Right ventricle myocardium superior (tissue), 1 donor: Measurements from ENCODE around the gene PCDHB16. TPM values are rescaled to one million over a fixed set of nuclear protein-coding genes. Genes with fewer than 3 reads are reported as not detected.
"Not testable (repeated sequence)": the region's sequence is repeated elsewhere in the genome, so short reads cannot be mapped to it uniquely, and the experiment has no call there.

Experiments
- ATAC-seq: fragments of 200-7000 bp; cut with Tn5 transposase; one replicate; pipeline ENCODE4 v1.9.1; 2020; ENCODE audit warnings: mild to moderate bottlenecking; ENCODE audit not compliant: poor library complexity
- DNase-seq: peaks from one replicate; pipeline ENCODE4 v3.0.0-alpha.2; 2020
- intact Hi-C: fragments of 100-400 bp; cut with DNase I; formaldehyde crosslinking; loops from one replicate; pipeline ENCODE4 v1.11.2; 2022
- total RNA-seq: library from RNA; stranded (reverse); fragmentation: NEBNext Ultra II Directional; extraction: Animal tissue kit (Norgen Biotek cat#: 25700); gene quantifications from one replicate; pipeline ENCODE4 v1.2.1, GENCODE V29; 2021
- donor health status: DM: no; HTN: yes; CAD: no; lungs with severe emphysema.

Gene PCDHB16
- total RNA-seq, 1 donor from 2014 or later = 2.2 TPM

DNA sequence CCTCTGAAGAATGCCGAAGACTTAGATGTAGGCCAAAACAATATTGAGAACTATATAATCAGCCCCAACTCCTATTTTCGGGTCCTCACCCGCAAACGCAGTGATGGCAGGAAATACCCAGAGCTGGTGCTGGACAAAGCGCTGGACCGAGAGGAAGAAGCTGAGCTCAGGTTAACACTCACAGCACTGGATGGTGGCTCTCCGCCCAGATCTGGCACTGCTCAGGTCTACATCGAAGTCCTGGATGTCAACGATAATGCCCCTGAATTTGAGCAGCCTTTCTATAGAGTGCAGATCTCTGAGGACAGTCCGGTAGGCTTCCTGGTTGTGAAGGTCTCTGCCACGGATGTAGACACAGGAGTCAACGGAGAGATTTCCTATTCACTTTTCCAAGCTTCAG is 32.4 kb downstream of the PCDHB16 start:
- intact Hi-C loops, DNase-seq: not testable (repeated sequence)
- ATAC-seq = peak; percentile 54

DNA sequence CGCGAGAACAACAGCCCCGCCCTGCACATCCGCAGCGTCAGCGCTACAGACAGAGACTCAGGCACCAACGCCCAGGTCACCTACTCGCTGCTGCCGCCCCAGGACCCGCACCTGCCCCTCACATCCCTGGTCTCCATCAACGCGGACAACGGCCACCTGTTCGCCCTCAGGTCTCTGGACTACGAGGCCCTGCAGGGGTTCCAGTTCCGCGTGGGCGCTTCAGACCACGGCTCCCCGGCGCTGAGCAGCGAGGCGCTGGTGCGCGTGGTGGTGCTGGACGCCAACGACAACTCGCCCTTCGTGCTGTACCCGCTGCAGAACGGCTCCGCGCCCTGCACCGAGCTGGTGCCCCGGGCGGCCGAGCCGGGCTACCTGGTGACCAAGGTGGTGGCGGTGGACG is 33.3 kb downstream of the PCDHB16 start:
- DNase-seq, ATAC-seq, intact Hi-C loops: not testable (repeated sequence)

DNA sequence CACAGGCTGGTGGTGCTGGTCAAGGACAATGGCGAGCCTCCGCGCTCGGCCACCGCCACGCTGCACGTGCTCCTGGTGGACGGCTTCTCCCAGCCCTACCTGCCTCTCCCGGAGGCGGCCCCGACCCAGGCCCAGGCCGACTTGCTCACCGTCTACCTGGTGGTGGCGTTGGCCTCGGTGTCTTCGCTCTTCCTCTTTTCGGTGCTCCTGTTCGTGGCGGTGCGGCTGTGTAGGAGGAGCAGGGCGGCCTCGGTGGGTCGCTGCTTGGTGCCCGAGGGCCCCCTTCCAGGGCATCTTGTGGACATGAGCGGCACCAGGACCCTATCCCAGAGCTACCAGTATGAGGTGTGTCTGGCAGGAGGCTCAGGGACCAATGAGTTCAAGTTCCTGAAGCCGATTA is 33.8 kb downstream of the PCDHB16 start:
- intact Hi-C loops = not testable (repeated sequence)

DNA sequence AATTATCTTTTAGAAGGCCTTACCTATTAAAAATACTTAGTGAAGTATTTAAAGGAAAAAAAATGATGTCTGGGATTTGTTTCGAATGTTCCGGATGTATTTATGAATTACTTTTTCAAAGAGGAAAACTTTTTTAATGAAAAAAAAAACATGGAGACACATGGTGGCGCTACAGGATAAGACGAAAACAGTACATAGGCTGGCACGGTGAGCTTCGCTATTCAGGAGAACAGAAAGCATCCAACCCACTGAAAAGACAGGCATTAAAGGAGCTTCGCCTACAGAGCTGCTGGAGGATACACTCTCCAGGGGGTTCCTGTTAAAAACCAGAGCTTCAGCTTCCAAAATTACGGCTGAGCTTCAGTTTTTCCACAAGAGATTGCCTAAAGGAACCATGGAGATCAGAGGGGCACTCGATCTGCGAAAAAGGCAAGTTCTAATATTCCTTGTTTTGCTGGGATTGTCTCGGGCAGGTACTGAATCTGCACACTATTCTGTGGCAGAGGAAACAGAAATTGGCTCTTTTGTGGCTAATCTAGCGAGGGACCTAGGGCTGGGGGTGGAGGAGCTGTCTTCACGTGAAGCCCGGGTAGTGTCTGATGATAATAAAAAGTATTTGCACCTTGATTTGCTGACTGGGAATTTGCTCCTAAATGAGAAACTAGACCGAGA is 41.1 kb downstream of the PCDHB16 start, which contains the start of gene PCDHB14:
Gene PCDHB14 (plus strand): TSS at position 232 of the 672 bp plus-strand sequence. CDS start 163 bp downstream, at position 395.
- intact Hi-C loops = no loop called here
- no peak for DNase-seq
- peak; percentile 56 for ATAC-seq

More for the DNA sequence above, 33.8 kb downstream of the PCDHB16 start:
- DNase-seq, ATAC-seq: not testable (repeated sequence)

DNA sequence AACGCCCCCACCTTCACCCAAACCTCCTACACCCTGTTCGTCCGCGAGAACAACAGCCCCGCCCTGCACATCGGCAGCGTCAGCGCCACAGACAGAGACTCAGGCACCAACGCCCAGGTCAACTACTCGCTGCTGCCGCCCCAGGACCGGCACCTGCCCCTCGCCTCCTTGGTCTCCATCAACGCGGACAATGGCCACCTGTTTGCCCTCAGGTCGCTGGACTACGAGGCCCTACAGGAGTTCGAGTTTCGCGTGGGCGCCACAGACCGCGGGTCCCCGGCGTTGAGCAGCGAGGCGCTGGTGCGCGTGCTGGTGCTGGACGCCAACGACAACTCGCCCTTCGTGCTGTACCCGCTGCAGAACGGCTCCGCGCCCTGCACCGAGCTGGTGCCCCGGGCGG is 42.7 kb downstream of the PCDHB16 start:
- intact Hi-C loops, ATAC-seq, DNase-seq: not testable (repeated sequence)

DNA sequence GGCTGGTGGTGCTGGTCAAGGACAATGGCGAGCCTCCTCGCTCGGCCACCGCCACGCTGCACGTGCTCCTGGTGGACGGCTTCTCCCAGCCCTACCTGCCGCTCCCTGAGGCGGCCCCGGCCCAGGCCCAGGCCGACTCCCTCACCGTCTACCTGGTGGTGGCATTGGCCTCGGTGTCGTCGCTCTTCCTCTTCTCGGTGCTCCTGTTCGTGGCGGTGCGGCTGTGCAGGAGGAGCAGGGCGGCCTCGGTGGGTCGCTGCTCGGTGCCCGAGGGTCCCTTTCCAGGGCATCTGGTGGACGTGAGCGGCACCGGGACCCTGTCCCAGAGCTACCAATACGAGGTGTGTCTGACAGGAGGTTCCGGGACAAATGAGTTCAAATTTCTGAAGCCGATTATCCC is 43.2 kb downstream of the PCDHB16 start:
- intact Hi-C loops, DNase-seq, ATAC-seq: not testable (repeated sequence)

DNA sequence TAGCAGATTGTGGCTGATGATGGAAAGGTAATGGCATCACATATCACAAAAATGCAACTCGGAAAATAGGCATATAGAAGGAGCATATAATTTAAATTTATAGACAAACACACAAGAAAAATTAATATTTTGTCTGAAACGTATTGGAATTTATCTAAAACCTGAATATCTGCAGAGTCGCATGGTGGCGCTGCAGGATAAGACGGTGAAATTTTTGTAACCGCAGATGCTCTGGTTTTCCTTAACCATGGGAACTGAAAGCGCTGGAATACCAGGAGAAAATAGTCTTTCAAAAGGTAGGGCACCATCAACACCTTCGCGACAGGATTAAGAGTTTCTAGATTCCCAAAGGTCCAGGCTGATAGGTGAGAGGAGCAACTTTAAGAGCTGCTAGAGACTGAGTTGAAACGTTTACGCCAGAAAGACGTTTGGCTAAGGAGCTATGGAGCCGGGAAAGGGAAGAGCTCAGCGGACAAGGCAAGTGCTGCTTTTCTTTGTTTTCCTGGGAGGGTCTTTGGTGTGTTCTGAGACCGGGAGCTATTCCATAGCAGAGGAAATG is 52.0 kb downstream of the PCDHB16 start:
- intact Hi-C loops = no loop called here
- DNase-seq = no peak
- ATAC-seq = no peak

Other genes with a start within 250 kb of the PCDHB16 start
- 0.48 TPM for gene PCDHAC2, start 215.9 kb upstream of the PCDHB16 start, total RNA-seq
- gene PCDHB1, start 131.0 kb upstream of the PCDHB16 start, total RNA-seq = not detected
- 2.0 TPM for gene PCDHB2, start 87.8 kb upstream of the PCDHB16 start, total RNA-seq
- 1.4 TPM for gene PCDHB3, start 81.9 kb upstream of the PCDHB16 start, total RNA-seq
- gene PCDHB4, start 60.6 kb upstream of the PCDHB16 start, total RNA-seq = 1.7 TPM
- gene PCDHB5, start 47.2 kb upstream of the PCDHB16 start, total RNA-seq = 1.3 TPM
- 0.35 TPM for gene PCDHB6, start 32.3 kb upstream of the PCDHB16 start, total RNA-seq
- 0.62 TPM for gene PCDHB7, start 9.7 kb upstream of the PCDHB16 start, total RNA-seq
- gene PCDHB8, start 4.6 kb upstream of the PCDHB16 start, total RNA-seq = 2.1 TPM
- 0.81 TPM for gene PCDHB9, start 4.8 kb downstream of the PCDHB16 start, total RNA-seq
- 0.81 TPM for gene PCDHB10, start 10.0 kb downstream of the PCDHB16 start, total RNA-seq
- 0.73 TPM for gene PCDHB11, start 17.2 kb downstream of the PCDHB16 start, total RNA-seq
- 1.0 TPM for gene PCDHB12, start 26.3 kb downstream of the PCDHB16 start, total RNA-seq
- gene PCDHB13, start 31.5 kb downstream of the PCDHB16 start, total RNA-seq = 2.8 TPM
- 3.3 TPM for gene PCDHB14, start 41.0 kb downstream of the PCDHB16 start, total RNA-seq
- 3.9 TPM for gene PCDHB15, start 63.0 kb downstream of the PCDHB16 start, total RNA-seq
- 0.16 TPM for gene SLC25A2, start 121.7 kb downstream of the PCDHB16 start, total RNA-seq
- 101 TPM for gene TAF7, start 138.4 kb downstream of the PCDHB16 start, total RNA-seq
- gene PCDHGA1, start 148.1 kb downstream of the PCDHB16 start, total RNA-seq = 2.7 TPM
- gene PCDHGA2, start 156.4 kb downstream of the PCDHB16 start, total RNA-seq = 6.5 TPM
- gene PCDHGA3, start 161.4 kb downstream of the PCDHB16 start, total RNA-seq = 13.0 TPM
- gene PCDHGB1, start 167.7 kb downstream of the PCDHB16 start, total RNA-seq = 7.8 TPM
- gene PCDHGA4, start 172.6 kb downstream of the PCDHB16 start, total RNA-seq = 9.3 TPM
- gene PCDHGB2, start 177.6 kb downstream of the PCDHB16 start, total RNA-seq = 9.2 TPM
- gene PCDHGA5, start 181.8 kb downstream of the PCDHB16 start, total RNA-seq = 6.6 TPM
- 7.6 TPM for gene PCDHGB3, start 187.9 kb downstream of the PCDHB16 start, total RNA-seq
- gene PCDHGA6, start 191.5 kb downstream of the PCDHB16 start, total RNA-seq = 6.7 TPM
- 7.7 TPM for gene PCDHGA7, start 200.4 kb downstream of the PCDHB16 start, total RNA-seq
- 5.8 TPM for gene PCDHGB4, start 205.3 kb downstream of the PCDHB16 start, total RNA-seq
- gene PCDHGA8, start 210.2 kb downstream of the PCDHB16 start, total RNA-seq = 10.1 TPM
- 7.2 TPM for gene PCDHGB5, start 215.6 kb downstream of the PCDHB16 start, total RNA-seq
- gene PCDHGA9, start 220.4 kb downstream of the PCDHB16 start, total RNA-seq = 4.3 TPM
- gene PCDHGB6, start 225.6 kb downstream of the PCDHB16 start, total RNA-seq = 6.2 TPM
- gene PCDHGA10, start 230.6 kb downstream of the PCDHB16 start, total RNA-seq = 5.4 TPM
- 9.8 TPM for gene PCDHGB7, start 235.3 kb downstream of the PCDHB16 start, total RNA-seq
- 5.1 TPM for gene PCDHGA11, start 238.7 kb downstream of the PCDHB16 start, total RNA-seq
- 4.9 TPM for gene PCDHGA12, start 248.1 kb downstream of the PCDHB16 start, total RNA-seq